Upper lobe of left lung (tissue), 4 donors: Measurements from ENCODE around the gene CA10.

Experiments used
- CTCF ChIP-seq, 6 experiments: fragments of 450-650 bp in 4 of 6; fragments of 200-600 bp in 2 of 6; sonication (generic) in 2 of 6; IDR thresholded peaks; one replicate each; pipeline ENCODE4 v1.5.1; 2016 to 2019; ENCODE audit warnings: antibody characterized with exemption in 6 of 6
- POLR2A ChIP-seq, 4 donors: fragments of 450-650 bp; IDR thresholded peaks; one replicate each; pipeline ENCODE4 v1.5.1; 2016 to 2017; ENCODE audit warnings: antibody characterized with exemption in 4 of 4, mild to moderate bottlenecking in 2 of 4

GRCh38 chr17:51590071-51590656 is 568.4 kb downstream of the CA10 start:
- TF ChIP-seq CTCF (IDR thresholded peaks at IDR 0.05) (no peak), POLR2A (IDR thresholded peaks at IDR 0.05) (no peak)
